Progenitor cell of endocrine pancreas (in vitro differentiated cells): ENCODE data around the gene SRRM4. TPM values are rescaled to one million over a fixed set of nuclear protein-coding genes. Genes with fewer than 3 reads are reported as not detected.

Experiments used
- DNase-seq: peaks from one replicate; pipeline ENCODE4 v3.0.0; 2021; ENCODE audit warnings: low spot score; ENCODE audit not compliant: unreplicated experiment
- H3K27ac Mint-ChIP-seq: 2 replicates; pipeline ENCODE4 v1.8.0; 2021; ENCODE audit warnings: mild to moderate bottlenecking, moderate library complexity, mixed read lengths
- H3K27me3 Mint-ChIP-seq: 2 replicates; pipeline ENCODE4 v1.8.0; 2021; ENCODE audit warnings: mixed read lengths
- H3K36me3 Mint-ChIP-seq: 2 replicates; pipeline ENCODE4 v1.8.0; 2022; ENCODE audit warnings: mixed read lengths; ENCODE audit not compliant: insufficient read depth
- H3K4me1 Mint-ChIP-seq: 2 replicates; pipeline ENCODE4 v1.8.0; 2021; ENCODE audit warnings: low read depth, mixed read lengths
- H3K4me3 Mint-ChIP-seq: 2 replicates; pipeline ENCODE4 v1.8.0; 2021; ENCODE audit warnings: low read depth, mild to moderate bottlenecking, moderate library complexity, mixed read lengths
- H3K9me3 Mint-ChIP-seq: 2 replicates; pipeline ENCODE4 v1.8.0; 2021; ENCODE audit warnings: low read depth, mixed read lengths
- CTCF ChIP-seq: fragments of 200-600 bp; sonication (generic); IDR thresholded peaks from one replicate; pipeline ENCODE4 v1.5.0; 2021; ENCODE audit warnings: antibody characterized with exemption, mild to moderate bottlenecking; ENCODE audit not compliant: unreplicated experiment
- total RNA-seq: library from RNA; stranded (reverse); gene quantifications from 2 replicates; pipeline ENCODE4 v1.2.1, GENCODE V29; 2021

Gene SRRM4
- total RNA-seq, 1 donor from 2014 or later = 2.4 TPM

- peaks cover 17% of the 10 kb centered on the region for H3K4me1 Mint-ChIP-seq
- DNase-seq = no peak
- no peaks in the 10 kb centered on the region for H3K27me3 Mint-ChIP-seq
- no peak overlapping the region for H3K27ac Mint-ChIP-seq
- TF ChIP-seq CTCF = no peak
- H3K4me3 Mint-ChIP-seq = no peak overlapping the region
- H3K36me3 Mint-ChIP-seq = peaks cover 1% of the 10 kb centered on the region
- H3K9me3 Mint-ChIP-seq = no peaks in the 10 kb centered on the region
Measured at GRCh38 chr12:119202544-119202943, 221.2 kb downstream of the SRRM4 start.

- no peak for DNase-seq
- no peak overlapping the region for H3K4me3 Mint-ChIP-seq
- H3K36me3 Mint-ChIP-seq = no peaks in the 10 kb centered on the region
- no peak overlapping the region for H3K27ac Mint-ChIP-seq
- H3K4me1 Mint-ChIP-seq = peaks cover 14% of the 10 kb centered on the region
- H3K9me3 Mint-ChIP-seq = no peaks in the 10 kb centered on the region
- TF ChIP-seq CTCF = no peak
- peaks cover 5% of the 10 kb centered on the region for H3K27me3 Mint-ChIP-seq
Measured at GRCh38 chr12:119204131-119204530, 222.8 kb downstream of the SRRM4 start.

DNA sequence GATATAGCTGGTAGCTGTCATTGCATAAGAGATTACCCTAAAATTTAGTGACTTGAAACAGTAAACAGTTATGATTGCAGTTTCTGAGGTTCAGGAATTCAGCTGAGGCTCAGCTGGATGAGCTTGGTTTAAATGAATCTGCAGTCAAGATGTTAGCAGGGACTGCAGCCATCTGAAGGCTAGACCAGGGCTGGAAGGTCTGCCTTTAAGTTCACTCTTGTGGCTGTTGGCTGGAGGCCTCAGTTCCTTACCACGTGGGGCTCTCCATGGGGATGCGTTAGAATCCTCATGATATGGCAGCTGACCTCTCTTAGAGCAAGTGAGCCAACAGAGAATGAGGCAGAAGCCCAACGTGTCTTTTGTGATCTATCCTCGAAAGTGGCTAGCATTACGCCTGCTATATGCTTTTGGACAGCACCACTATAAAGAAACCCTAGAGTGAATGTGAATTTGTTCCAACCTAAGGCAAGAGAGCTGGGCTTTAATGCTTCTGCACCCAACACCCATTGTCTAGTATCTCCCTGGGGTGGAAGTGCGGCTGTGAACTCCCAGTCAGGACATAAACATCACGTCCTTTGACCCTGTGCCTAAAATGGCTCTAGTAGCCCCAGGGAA is 223.4 kb downstream of the SRRM4 start:
- H3K36me3 Mint-ChIP-seq = no peaks in the 10 kb centered on the region
- H3K4me3 Mint-ChIP-seq = no peak overlapping the region
- H3K4me1 Mint-ChIP-seq = peaks cover 14% of the 10 kb centered on the region
- no peaks in the 10 kb centered on the region for H3K9me3 Mint-ChIP-seq
- no peak for TF ChIP-seq CTCF
- no peak overlapping the region for H3K27ac Mint-ChIP-seq
- H3K27me3 Mint-ChIP-seq = peaks cover 5% of the 10 kb centered on the region
- no peak for DNase-seq

DNA sequence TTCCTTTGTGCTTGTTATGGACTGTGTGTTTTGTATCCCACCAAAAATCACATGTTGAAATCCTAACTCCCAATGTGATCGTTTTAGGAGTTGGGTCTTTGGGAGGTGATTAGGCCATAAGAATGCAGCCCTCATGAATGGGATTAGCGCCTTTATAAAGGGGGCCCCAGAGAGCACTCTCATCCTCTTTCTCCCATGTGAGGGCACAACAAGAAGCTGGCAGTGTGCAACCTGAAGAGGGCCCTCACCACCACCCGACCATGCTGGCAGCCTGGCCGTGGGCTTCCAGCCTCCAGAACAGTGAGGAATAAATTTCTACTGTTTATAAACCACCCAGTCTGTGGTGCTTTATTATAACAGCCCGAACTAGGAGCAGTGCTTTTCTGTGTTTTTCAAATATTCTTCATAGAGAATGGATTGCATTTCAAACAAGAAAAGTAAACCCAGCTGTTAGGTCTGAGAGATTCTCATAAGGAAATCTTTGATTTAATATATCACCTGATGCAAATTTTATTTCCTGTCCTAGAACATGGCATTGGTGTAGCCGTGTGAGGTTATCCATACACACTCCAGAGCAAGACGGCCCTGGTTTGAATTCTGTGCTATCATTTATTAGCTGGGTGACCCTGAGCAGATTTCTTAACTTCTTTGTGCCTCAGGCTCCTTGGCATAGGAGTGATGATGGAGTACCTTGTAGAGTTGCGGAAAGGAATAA is 225.2 kb downstream of the SRRM4 start:
- no peak for DNase-seq
- Mint-ChIP-seq H3K27ac (no peak overlapping the region), H3K9me3 (no peaks in the 10 kb centered on the region), H3K4me1 (peaks cover 12% of the 10 kb centered on the region), H3K36me3 (no peaks in the 10 kb centered on the region), H3K4me3 (no peak overlapping the region), H3K27me3 (peaks cover 5% of the 10 kb centered on the region)
- no peak for TF ChIP-seq CTCF

DNA sequence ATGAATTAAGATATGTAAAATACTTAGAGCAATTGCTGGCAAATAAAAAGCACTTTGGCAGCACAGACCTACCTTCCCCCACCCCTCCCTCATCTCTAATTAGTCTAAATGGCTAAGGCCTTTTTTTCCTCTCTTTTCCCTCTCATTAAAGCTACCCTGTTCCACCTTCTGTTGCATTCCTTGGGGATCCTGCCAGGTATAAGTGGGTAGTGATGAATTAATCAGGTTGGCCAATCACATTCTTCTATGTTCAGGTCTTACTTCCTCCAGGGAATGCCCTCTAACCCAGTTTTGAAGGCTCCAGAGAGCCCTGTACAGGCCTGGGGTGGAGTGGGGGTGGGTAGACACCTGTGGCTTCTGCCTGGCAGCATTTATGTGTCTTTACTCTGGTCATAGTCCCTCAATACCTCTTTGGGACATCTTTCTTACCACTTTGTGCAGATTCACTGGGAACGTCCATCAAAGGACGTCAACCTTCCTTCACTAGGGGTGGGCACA is 225.8 kb downstream of the SRRM4 start:
- H3K27ac Mint-ChIP-seq = no peak overlapping the region

More for the DNA sequence above, 225.8 kb downstream of the SRRM4 start:
- peaks cover 8% of the 10 kb centered on the region for H3K4me1 Mint-ChIP-seq
- H3K36me3 Mint-ChIP-seq = no peaks in the 10 kb centered on the region
- H3K27me3 Mint-ChIP-seq = peaks cover 5% of the 10 kb centered on the region
- H3K9me3 Mint-ChIP-seq = no peaks in the 10 kb centered on the region
- no peak overlapping the region for H3K4me3 Mint-ChIP-seq
- TF ChIP-seq CTCF = no peak
- DNase-seq = no peak
